HG02870 (cell line): ENCODE measurements around the gene HEXB.
A peak's percentile ranks its signal among the peaks of the same experiment; 100 is the strongest.
"Not testable (repeated sequence)": the region's sequence is repeated elsewhere in the genome, so short reads cannot be mapped to it uniquely, and the experiment has no call there.

ENCODE experiments used
- ATAC-seq: cut with Tn5 transposase; IDR thresholded peaks from one replicate; pipeline ENCODE4 v1.9.1; 2021; ENCODE audit warnings: mild to moderate bottlenecking, moderate library complexity; ENCODE audit not compliant: unreplicated experiment

The HEXB gene

GRCh38 chr5:74725331-74725730, 40.3 kb downstream of the HEXB start:
- ATAC-seq: no peak

- ATAC-seq: no peak
Observed at GRCh38 chr5:74736759-74737158, 51.7 kb downstream of the HEXB start.

GRCh38 chr5:74738406-74738805, 53.4 kb downstream of the HEXB start:
- ATAC-seq: no peak

GRCh38 chr5:74748742-74749141, 63.7 kb downstream of the HEXB start:
- ATAC-seq: not testable (repeated sequence)

- ATAC-seq: no peak
Observed at GRCh38 chr5:74761241-74761640, 76.2 kb downstream of the HEXB start.

GRCh38 chr5:74762599-74762998, 77.6 kb downstream of the HEXB start:
- ATAC-seq: no peak

- no peak for ATAC-seq
Observed at GRCh38 chr5:74763504-74763903, 78.5 kb downstream of the HEXB start.

- no peak for ATAC-seq
Observed at GRCh38 chr5:74765201-74765600, 80.2 kb downstream of the HEXB start.

- ATAC-seq: no peak
Observed at GRCh38 chr5:74765929-74766328, 80.9 kb downstream of the HEXB start.

- no peak for ATAC-seq
Observed at GRCh38 chr5:74766418-74766848, 81.4 kb downstream of the HEXB start.

- ATAC-seq: peak; percentile 81
Observed at GRCh38 chr5:74766849-74767578, 82.0 kb downstream of the HEXB start, which contains the start of the genes GFM2 and NSA2. TSS of gene GFM2 (minus strand) at chr5:74767117. CDS start at chr5:74763742, 3,375 bp downstream. TSS of gene NSA2 (plus strand) at chr5:74767249. CDS start at chr5:74767361, 112 bp downstream.

GRCh38 chr5:74767579-74767913, 82.5 kb downstream of the HEXB start:
- ATAC-seq: peak; percentile 20
